ENCODE measurements around the gene SREBF2.
A peak's percentile ranks its signal among the peaks of the same experiment; 100 is the strongest.
"Not testable (repeated sequence)": the region's sequence is repeated elsewhere in the genome, so short reads cannot be mapped to it uniquely, and the experiment has no call there.

SREBF2 gene

DNA sequence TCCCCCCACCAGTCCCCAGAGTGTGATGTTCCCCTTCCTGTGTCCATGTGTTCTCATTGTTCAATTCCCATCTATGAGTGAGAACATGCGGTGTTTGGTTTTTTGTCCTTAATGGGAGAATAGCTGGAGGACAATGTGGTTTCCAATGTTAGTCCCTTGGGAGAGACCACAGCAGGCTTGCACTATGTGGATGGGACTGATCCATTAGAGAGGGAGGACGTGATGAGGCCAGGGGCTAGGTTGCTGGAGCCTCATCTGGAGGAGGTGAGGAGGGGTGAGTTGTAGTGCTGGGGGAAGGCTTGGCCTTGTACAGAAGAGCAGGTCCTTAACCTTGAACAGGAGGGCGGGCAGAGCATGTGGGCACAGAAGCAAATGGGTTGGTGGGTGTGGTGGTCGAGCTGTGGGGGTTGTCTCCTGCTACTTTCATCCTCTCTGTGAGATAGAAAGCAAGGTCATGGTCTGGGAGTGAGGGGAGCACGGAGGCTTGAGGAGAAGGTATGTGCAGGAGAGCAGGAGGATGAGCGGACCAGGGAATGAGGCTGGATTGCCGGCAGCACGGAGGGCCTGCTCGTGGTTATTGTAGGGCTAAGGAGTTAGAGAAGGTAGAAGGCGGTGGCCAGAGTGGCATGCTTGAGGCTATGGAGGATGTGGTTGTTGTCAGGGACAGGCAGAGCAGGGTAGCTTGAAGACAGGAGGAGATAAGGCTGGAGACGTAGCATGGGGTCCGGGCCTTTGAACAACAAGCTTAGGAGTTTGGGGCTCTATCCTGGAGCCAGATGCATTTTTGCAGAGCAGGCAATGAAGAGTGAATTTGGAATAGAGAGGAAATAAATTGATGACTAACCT lies 11.2 kb upstream of the SREBF2 start:
- no peak for DNase-seq

- DNase-seq, result peak; percentile 32
These were observed 10.4 kb upstream of the SREBF2 start for GRCh38 chr22:41822317-41823057.

DNA sequence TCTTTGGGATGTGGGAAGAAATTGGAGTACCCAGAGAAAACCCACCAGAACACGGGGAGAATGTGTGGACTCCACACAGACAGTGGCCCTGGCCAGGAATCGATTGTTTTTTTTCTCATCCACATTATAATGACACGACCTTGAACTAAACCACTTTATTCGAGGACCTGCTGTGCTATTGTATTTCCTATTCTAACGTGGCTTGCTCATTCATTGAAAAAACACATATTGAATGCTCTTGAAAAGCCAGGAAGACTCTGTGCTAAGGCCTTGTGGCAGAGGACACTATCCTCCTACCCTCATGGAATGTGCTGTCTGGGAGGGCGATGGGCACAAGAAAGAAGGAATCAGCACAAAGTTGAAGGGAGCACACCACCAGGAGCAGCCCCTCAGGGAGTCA lies 9.1 kb upstream of the SREBF2 start:
- DNase-seq, result peak; percentile 16

DNA sequence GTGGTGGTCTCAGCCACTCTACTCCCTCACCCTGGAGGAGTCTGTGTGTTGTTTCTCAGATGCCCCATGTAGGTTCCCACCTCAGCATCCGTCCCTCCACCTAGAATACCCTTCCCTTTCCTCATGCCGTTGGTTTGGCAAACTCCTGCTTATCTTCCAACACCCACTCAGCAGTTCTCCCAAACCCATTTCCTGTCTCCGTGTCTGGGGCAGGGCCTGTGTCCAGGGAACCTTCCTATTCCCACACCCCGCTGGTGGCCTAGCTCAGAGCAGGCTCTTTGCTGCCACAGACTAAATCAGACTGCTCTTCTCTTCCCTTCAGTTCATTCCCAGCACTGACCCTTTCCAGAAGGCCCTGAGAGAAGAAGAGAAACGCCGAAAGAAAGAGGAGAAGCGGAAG lies 7.5 kb upstream of the SREBF2 start:
- no peak for DNase-seq

DNA sequence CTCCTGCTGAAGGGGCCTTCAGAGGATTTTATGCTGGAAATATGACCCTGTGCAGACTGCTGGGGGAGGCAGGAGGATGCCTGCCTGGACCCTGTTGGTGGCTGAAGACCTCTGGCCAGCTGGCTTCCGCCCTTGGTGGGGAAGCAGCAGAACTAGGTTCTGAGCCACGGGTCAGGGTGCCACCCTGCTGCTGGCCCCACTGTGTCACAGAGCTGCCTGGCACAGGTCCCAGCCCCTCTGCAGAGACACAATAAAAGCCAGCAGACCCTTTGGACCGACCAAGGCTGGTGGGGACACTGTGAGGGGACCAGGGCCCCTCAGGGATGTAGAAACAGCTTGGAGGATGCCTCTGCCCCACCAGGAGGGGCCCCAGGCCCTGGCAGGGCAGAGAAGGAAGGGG lies 6.9 kb upstream of the SREBF2 start:
- no peak for DNase-seq

- DNase-seq, result no peak
These were observed 6.2 kb upstream of the SREBF2 start for GRCh38 chr22:41826430-41827383.

DNA sequence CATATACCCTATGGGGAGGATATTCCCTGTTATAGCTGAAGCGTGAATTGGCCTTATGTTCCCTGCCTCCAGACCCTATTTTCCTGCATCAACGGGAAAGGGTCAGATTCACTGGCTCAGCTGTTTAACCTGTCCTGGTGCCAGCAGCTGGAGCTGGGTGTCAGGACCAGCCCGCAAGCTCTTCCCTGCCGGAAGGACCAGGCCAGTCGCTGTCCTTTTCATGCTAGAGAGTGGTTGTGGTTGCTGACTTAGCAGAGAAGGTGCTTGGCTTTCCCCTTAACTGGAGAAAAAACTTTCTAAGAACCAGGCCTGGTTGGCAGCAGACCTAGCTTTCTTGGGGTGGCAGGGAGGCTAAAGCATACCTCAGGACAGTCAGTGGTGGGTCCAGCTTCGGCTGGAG lies 5.2 kb upstream of the SREBF2 start:
- DNase-seq, result no peak

GRCh38 chr22:41828516-41828915 lies 4.4 kb upstream of the SREBF2 start:
- peak; percentile 41 for DNase-seq

DNA sequence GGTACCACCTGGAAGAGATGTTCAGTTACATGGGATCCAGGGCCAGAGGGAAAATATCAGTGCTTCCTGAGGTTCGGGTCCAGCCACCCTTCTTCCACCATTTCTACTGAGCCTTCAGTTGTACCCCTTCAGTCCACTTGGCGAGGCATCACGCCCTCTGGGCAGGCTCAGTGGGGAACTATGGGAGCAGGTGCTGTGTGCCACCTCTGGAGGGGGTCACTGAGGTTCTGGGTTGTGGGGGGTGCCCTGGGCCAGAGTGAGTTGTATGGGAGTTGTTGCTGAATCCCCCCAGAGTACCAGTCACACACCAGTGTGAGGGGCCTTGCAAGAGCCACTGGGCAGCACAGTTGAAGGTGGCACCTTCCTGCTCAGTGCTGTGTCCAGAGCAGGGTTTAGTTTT lies 2.7 kb upstream of the SREBF2 start:
- DNase-seq, result no peak

DNA sequence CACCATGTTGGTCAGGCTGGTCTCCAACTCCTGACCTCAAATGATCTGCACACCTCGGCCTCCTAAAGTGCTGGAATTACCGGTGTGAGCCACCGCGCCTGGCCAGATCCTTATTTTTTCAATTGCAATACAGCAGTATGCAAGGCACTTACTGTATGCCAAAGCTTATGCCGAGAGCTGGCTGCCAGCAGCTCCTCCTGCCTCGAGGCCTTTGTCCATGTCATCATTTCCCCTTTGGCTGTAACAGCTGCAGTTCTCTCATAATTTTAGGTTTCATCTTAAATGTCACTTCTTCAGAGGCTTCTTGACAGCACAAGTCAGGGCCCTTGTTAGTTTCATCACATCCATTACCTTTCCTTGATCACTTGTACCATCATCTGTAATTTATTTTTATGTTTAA lies 1.5 kb upstream of the SREBF2 start:
- DNase-seq, result no peak

GRCh38 chr22:41831828-41832552 lies 915 bp upstream of the SREBF2 start:
- DNase-seq, result no peak

DNA sequence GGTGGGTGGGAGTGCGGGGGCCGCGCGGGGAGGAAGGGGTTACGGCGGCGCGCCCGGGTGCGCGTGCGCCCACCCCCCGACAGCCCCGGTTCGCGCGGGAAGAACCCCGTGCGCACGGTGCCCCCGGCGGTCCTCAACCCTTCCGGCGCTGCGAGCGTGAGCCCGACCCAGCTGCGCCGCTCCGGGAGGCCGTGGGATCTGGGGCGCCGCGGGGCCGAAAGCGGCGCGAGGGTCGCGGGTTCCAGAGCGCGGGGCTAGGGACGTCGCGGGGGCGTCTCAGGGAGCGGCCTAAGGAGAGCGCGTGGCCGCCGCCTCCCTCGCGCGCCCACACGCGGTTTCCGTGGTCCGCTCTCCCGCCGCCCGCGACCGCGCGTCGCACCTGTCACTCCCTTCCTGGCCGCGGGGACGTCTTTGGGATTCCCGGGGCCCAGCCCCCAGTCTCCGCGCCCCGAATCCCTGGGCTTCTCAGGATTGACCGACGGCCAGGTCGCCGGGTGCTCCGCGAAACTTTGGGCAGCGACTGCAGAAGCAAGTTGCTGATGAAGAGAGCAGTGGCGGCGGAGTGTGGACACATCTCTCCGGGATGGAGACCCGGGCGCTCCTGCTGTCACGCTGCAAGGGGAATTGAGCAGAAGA lies 582 bp downstream of the SREBF2 start:
- DNase-seq, result peak; percentile 40

DNA sequence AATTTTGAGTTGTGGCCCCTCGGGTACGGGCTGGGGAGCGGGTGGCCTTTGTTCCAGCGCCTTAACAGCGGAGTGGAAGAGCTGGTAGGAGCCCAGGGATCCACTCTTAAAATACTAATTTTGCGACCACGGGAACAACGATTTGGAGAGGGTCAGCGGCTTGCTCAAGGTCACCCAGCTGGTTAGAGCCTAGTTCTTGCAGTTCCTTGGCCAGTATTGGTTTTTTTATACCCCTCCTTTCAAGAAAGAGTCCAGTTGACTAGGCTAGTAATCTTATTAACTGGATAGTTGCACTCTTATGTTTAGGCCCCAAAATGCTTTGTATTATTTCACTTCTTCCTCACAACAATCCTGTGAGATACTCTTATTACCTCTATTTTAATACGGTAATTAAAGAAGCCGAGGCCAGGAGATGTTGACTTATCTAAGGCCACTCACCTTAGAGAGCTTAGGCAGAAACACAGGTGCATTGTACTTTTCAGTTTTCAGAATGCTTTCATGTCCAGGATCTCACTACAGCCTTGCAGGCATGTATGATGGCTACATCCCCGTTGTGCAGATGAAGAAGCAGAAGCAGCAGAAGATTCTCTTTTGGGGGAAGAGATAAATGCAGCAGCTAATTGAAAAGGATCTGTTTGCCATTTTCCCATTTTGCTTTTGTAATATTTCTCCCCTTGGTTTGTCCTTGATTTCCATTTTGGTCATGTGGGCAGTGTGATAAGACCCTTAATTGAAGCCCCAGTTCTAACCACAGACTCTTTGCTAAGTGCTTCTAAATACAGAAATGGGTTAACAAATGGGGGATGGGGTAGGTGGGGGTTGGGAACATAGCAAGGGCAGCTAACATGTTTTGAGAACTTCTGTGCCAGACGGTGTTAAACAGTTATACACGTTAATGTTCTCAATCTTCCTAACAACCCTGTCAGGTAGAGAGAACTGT lies 1.4 kb downstream of the SREBF2 start:
- DNase-seq, result no peak

- DNase-seq, result not testable (repeated sequence)
These were observed 2.6 kb downstream of the SREBF2 start for GRCh38 chr22:41835462-41835861.

DNA sequence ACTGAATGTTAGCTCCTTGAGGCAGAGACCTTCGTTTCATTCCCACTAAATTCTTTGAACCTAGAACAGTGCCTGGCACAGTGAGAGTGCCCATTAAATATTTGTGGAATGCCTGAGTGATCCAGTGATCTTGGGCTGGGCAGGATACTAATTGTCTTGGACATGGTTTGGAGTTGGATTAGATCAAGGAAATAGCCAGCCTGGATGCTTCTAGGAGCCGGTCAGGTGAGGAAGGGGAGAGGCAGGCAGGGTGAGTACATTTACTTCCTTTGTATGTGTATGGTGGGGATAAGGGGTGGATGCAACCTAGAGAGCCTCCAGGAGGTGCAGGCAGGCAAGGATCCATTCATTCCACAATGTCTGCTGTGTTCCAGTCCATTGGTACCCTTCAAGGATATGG lies 3.6 kb downstream of the SREBF2 start:
- DNase-seq, result no peak

DNA sequence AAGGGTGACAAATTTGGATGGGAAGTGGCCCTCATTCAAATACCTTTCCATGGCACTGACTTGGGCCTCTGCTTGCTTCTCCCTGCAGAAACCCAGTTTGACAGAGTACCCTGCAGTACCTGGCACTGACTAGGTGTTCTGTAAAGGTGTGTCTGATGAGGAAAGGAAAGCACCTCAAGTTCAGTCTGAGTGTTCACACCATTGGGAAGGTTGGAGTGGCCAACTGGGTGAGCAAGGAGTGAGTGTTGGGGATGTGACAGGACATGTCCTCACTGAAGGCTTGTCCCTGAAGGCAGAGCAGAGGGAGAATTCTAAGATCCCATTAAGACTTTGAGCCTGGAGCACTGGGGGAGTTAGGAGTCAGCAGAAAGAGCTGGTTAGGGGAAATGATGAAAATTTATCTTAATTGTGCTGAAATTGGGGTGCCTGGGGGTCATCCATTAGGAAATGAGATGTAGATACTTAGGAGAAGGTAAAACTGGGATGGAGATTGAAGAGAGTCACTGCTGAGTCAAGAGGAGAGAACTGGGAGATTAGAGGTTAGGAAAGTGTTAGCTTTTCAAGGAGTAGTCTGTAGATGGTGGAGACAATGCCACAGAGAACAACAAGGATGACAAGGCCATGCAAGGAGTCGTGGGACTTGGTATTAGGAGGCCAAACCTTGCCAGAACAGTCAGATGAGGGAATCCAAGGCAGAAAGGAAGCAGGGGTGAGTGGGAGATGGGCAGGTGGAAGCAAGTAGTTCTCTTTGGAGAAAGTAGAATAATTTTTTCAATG lies 6.1 kb downstream of the SREBF2 start:
- DNase-seq, result no peak

DNA sequence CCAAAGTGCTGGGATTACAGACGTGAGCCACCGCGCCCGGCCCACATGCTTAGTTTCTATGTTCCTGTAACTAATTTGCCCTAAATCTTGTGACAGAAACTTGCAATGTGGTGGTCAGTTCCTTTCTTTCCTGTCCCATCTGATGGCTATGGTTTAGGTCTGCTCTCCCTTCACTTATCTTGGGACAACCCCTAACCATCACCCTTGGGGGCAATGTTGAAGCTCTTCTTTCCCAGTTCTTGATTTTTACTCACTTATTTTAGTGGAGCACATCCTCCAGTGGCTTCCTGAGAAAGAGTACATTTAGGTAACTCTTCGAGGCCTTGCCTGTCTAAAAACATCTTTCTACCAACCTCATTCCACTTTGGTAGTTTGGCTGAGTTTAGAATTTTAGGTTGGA lies 7.3 kb downstream of the SREBF2 start:
- no peak for DNase-seq

- DNase-seq, result no peak
These were observed 8.3 kb downstream of the SREBF2 start for GRCh38 chr22:41841085-41841712.

Measured in NCI-H345 (cell line).